GM12872 (cell line): Measurements from ENCODE around the gene LAIR2.

Source experiments
- CTCF ChIP-seq: IDR thresholded peaks from 3 replicates; pipeline ENCODE4 v1.5.1; 2011; ENCODE audit warnings: low read depth, mild to moderate bottlenecking, low read length, moderate library complexity; ENCODE audit not compliant: insufficient read depth

Gene LAIR2

GRCh38 chr19:54532528-54532927, 29.9 kb downstream of the LAIR2 start:
- TF ChIP-seq CTCF: no peak

- TF ChIP-seq CTCF: no peak
These were observed 30.8 kb downstream of the LAIR2 start for GRCh38 chr19:54533476-54533875.

GRCh38 chr19:54534156-54534555, 31.5 kb downstream of the LAIR2 start:
- TF ChIP-seq CTCF: no peak

GRCh38 chr19:54535601-54536000, 33.0 kb downstream of the LAIR2 start:
- TF ChIP-seq CTCF: no peak

GRCh38 chr19:54536956-54537355, 34.3 kb downstream of the LAIR2 start:
- TF ChIP-seq CTCF: no peak

GRCh38 chr19:54541712-54542111, 39.1 kb downstream of the LAIR2 start:
- no peak for TF ChIP-seq CTCF

GRCh38 chr19:54548806-54549205, 46.2 kb downstream of the LAIR2 start:
- no peak for TF ChIP-seq CTCF

- TF ChIP-seq CTCF: no peak
These were observed 46.6 kb downstream of the LAIR2 start for GRCh38 chr19:54549224-54549623.
